ENCODE data around the gene PLXNA3.

The PLXNA3 gene

DNA sequence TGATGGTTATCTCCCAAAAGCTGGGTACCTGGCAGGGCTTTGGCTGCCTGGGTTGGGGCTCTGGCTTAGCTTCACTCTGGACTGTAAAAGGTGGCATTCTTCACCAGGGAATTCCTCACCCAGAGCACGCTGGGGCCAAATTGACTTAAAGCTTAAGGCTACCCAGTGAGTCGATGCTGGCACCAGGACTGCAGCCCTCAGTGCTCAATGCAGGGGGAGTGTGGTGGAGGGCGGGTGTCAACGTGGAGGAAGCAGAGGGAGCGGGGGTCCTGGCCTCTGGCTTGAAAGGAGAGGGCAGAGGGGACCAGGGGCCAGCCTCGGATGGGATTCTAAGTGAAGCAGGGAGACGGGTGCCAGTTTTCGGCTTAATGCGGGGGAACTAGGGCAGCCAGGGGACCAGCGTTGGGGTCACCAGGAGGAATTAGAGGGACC, 14.6 kb upstream of the PLXNA3 start:
- no peak for TF ChIP-seq EZH2 (optimal IDR thresholded peaks at IDR 0.05; ENCODE audit: low read depth, low read length)
- TF ChIP-seq, protein P1, sequence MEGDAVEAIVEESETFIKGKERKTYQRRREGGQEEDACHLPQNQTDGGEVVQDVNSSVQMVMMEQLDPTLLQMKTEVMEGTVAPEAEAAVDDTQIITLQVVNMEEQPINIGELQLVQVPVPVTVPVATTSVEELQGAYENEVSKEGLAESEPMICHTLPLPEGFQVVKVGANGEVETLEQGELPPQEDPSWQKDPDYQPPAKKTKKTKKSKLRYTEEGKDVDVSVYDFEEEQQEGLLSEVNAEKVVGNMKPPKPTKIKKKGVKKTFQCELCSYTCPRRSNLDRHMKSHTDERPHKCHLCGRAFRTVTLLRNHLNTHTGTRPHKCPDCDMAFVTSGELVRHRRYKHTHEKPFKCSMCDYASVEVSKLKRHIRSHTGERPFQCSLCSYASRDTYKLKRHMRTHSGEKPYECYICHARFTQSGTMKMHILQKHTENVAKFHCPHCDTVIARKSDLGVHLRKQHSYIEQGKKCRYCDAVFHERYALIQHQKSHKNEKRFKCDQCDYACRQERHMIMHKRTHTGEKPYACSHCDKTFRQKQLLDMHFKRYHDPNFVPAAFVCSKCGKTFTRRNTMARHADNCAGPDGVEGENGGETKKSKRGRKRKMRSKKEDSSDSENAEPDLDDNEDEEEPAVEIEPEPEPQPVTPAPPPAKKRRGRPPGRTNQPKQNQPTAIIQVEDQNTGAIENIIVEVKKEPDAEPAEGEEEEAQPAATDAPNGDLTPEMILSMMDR (IDR thresholded peaks at IDR 0.05; ENCODE audit: low read length), result no peak
- no peak for TF ChIP-seq EZH2phosphoT487 (IDR thresholded peaks at IDR 0.05; ENCODE audit: low read length)
- Histone ChIP-seq H3K9me3 (replicated peaks; ENCODE audit: insufficient read depth, low read length) (no peaks in the 10 kb centered on the region), H3K36me3 (replicated peaks; ENCODE audit: insufficient read depth, low read length) (no peaks in the 10 kb centered on the region), H3F3A (ENCODE audit: insufficient read depth, low read length) (peaks cover 8% of the 10 kb centered on the region), H3K79me2 (ENCODE audit: low read length) (peaks cover 38% of the 10 kb centered on the region), H3K4me3 (ENCODE audit: low read length) (peak overlapping the region; percentile 49), H4K20me1 (ENCODE audit: insufficient read depth, low read length) (no peaks in the 10 kb centered on the region), H3K4me1 (ENCODE audit: low read length) (no peaks in the 10 kb centered on the region), H2AFZ (ENCODE audit: low read length) (no peak overlapping the region), H3K27ac (ENCODE audit: low read length) (no peak overlapping the region), H3K4me2 (ENCODE audit: low read depth, low read length) (peak overlapping the region; percentile 62; the same call in 1 of the 2 replicates), H3K9ac (ENCODE audit: low read length) (peak overlapping the region; percentile 37; the same call in 1 of the 2 replicates), H3K9me2 (replicated peaks; ENCODE audit: insufficient read depth, low read length) (no peaks in the 10 kb centered on the region), H3K27me3 (replicated peaks; ENCODE audit: insufficient read depth, low read length) (no peaks in the 10 kb centered on the region)
- DNase-seq, result no peak

DNA sequence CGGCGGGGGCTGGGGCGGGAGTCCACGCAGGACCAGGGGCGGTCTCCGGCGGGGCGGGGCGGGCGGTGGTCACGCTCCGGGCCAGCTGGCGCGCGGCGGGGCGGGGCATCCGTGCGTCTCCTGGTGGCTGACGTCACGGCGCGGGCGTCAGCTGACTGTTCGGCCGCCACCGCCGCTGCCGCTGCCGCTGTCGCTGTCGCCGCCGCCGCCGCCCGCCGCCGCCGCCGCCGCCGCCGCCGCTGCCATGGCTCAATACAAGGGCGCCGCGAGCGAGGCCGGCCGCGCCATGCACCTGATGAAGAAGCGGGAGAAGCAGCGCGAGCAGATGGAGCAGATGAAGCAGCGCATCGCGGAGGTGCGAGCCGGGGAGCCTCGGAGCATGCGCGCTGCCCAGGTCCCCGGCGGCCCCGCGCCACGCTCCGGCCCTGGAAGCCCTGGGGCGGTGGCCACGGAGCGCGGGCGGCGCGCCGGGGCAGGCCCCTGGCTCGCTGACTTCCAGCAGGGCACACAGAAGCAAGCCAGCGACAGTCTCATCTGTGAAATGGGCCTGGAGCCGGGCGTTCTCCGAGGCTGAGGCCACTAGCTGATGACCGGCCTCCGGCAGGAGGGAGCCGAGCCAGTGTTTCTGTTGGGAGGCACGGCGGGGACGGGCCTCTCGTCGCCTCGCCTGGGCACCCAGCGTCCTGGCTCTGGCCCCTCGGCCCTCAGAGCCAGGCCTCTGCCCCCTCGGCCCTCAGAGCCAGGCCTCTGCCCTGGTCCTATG, 13.9 kb upstream of the PLXNA3 start, which contains the start of gene FAM50A:
TSS of gene FAM50A (plus strand) at position 150 of the 763 bp plus-strand sequence. CDS start at position 245, 95 bp downstream.
- Histone ChIP-seq H3F3A (ENCODE audit: insufficient read depth, low read length) (peaks cover 8% of the 10 kb centered on the region), H3K36me3 (replicated peaks; ENCODE audit: insufficient read depth, low read length) (no peaks in the 10 kb centered on the region), H3K9me3 (replicated peaks; ENCODE audit: insufficient read depth, low read length) (no peaks in the 10 kb centered on the region), H3K9ac (ENCODE audit: low read length) (peak within 1 kb of the TSS; percentile 84), H3K27ac (ENCODE audit: low read length) (no peak within 1 kb of the TSS), H4K20me1 (ENCODE audit: insufficient read depth, low read length) (no peaks in the 10 kb centered on the region), H3K4me1 (ENCODE audit: low read length) (no peaks in the 10 kb centered on the region), H2AFZ (ENCODE audit: low read length) (no peak within 1 kb of the TSS), H3K9me2 (replicated peaks; ENCODE audit: insufficient read depth, low read length) (no peaks in the 10 kb centered on the region), H3K4me3 (ENCODE audit: low read length) (peak within 1 kb of the TSS; percentile 77), H3K4me2 (ENCODE audit: low read depth, low read length) (peak within 1 kb of the TSS; percentile 83), H3K79me2 (ENCODE audit: low read length) (peaks cover 31% of the 10 kb centered on the region), H3K27me3 (replicated peaks; ENCODE audit: insufficient read depth, low read length) (no peaks in the 10 kb centered on the region)
- peak; percentile 56 for DNase-seq
- TF ChIP-seq EZH2phosphoT487 (IDR thresholded peaks at IDR 0.05; ENCODE audit: low read length), result no peak
- TF ChIP-seq, protein P1 (IDR thresholded peaks at IDR 0.05; ENCODE audit: low read length), result no peak
- TF ChIP-seq EZH2 (optimal IDR thresholded peaks at IDR 0.05; ENCODE audit: low read depth, low read length), result no peak

DNA sequence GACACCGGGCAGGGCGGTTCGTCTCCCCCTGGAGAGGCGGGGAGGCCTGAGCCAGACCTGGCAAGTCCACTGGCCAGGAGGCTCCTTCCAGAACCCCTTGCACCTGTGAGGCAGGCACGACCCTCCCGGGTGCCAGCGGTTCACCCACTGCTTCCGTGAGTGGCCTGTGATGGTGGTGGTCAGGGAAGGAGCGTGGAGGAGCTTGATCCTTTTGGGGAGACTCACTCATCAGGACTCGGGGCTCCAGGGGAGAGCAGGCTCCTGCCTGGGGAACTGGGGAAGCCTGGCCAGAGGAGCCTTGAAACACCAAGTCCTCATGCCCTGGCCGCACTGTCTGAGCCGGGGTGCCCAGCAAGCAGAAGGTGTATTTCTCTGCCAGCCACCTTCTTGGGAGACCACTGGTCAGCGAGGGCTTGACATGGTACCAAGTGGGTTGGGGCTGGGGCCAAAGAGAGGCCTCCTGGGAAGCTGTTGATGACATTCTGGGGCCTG, 13.3 kb upstream of the PLXNA3 start:
- TF ChIP-seq, protein P1 (IDR thresholded peaks at IDR 0.05; ENCODE audit: low read length), result no peak
- TF ChIP-seq EZH2phosphoT487 (IDR thresholded peaks at IDR 0.05; ENCODE audit: low read length), result no peak
- no peak for TF ChIP-seq EZH2 (optimal IDR thresholded peaks at IDR 0.05; ENCODE audit: low read depth, low read length)
- peaks cover 8% of the 10 kb centered on the region for H3F3A ChIP-seq (ENCODE audit: insufficient read depth, low read length)
- no peak overlapping the region for H2AFZ ChIP-seq (ENCODE audit: low read length)
- H3K9me3 ChIP-seq (replicated peaks; ENCODE audit: insufficient read depth, low read length), result no peaks in the 10 kb centered on the region
- no peaks in the 10 kb centered on the region for H3K36me3 ChIP-seq (replicated peaks; ENCODE audit: insufficient read depth, low read length)
- peak overlapping the region; percentile 84 for H3K9ac ChIP-seq (ENCODE audit: low read length)
- H3K79me2 ChIP-seq (ENCODE audit: low read length), result peaks cover 27% of the 10 kb centered on the region
- no peaks in the 10 kb centered on the region for H3K9me2 ChIP-seq (replicated peaks; ENCODE audit: insufficient read depth, low read length)
- H3K4me2 ChIP-seq (ENCODE audit: low read depth, low read length), result peak overlapping the region; percentile 83
- H3K27me3 ChIP-seq (replicated peaks; ENCODE audit: insufficient read depth, low read length), result no peaks in the 10 kb centered on the region
- DNase-seq, result no peak
- H3K4me1 ChIP-seq (ENCODE audit: low read length), result no peaks in the 10 kb centered on the region
- H3K27ac ChIP-seq (ENCODE audit: low read length), result no peak overlapping the region
- H3K4me3 ChIP-seq (ENCODE audit: low read length), result peak overlapping the region; percentile 77
- H4K20me1 ChIP-seq (ENCODE audit: insufficient read depth, low read length), result no peaks in the 10 kb centered on the region
